NT2/D1 (cell line): ENCODE measurements around the gene PPP1R37.

Experiments used
- DNase-seq: peaks from one replicate; pipeline ENCODE4 v3.0.0-alpha.2; 2011; ENCODE audit warnings: low read depth, low spot score
- H3K27me3 ChIP-seq: 2 replicates; pipeline ENCODE4 v1.6.0; 2011; ENCODE audit warnings: mild to moderate bottlenecking; ENCODE audit not compliant: insufficient read length, insufficient read depth
- H3K36me3 ChIP-seq: 2 replicates; pipeline ENCODE4 v1.6.1; 2011; ENCODE audit warnings: mild to moderate bottlenecking, low read length, mixed read lengths; ENCODE audit not compliant: insufficient read depth, insufficient read length
- H3K4me1 ChIP-seq: 2 replicates; pipeline ENCODE4 v1.5.1; 2011; ENCODE audit not compliant: insufficient read depth, insufficient read length
- H3K4me3 ChIP-seq: 2 replicates; pipeline ENCODE4 v1.5.1; 2011; ENCODE audit warnings: low read depth; ENCODE audit not compliant: insufficient read length
- H3K9ac ChIP-seq: 2 replicates; pipeline ENCODE4 v1.6.0; 2011; ENCODE audit warnings: low read depth; ENCODE audit not compliant: insufficient read length
- H3K9me3 ChIP-seq: 2 replicates; pipeline ENCODE4 v1.5.1; 2011; ENCODE audit warnings: mild to moderate bottlenecking, low read length; ENCODE audit not compliant: insufficient read depth
- SUZ12 ChIP-seq: IDR thresholded peaks from 2 replicates; pipeline ENCODE4 v1.6.1; 2011; ENCODE audit not compliant: insufficient read length, insufficient read depth; ENCODE audit errors: extremely low read depth
- YY1 ChIP-seq: IDR thresholded peaks from 2 replicates; pipeline ENCODE4 v1.6.1; 2011; ENCODE audit not compliant: insufficient read length, insufficient read depth
- ZNF274 ChIP-seq: IDR thresholded peaks from 2 replicates; pipeline ENCODE4 v1.6.1; 2011; ENCODE audit warnings: mild to moderate bottlenecking, low read depth, low read length

The PPP1R37 gene

GRCh38 chr19:45136507-45137178 is 43.7 kb downstream of the PPP1R37 start:
- Histone ChIP-seq H3K4me1 (peaks cover 7% of the 10 kb centered on the region), H3K9me3 (no peaks in the 10 kb centered on the region), H3K36me3 (peaks cover 30% of the 10 kb centered on the region), H3K9ac (no peak overlapping the region), H3K4me3 (no peak overlapping the region), H3K27me3 (no peaks in the 10 kb centered on the region)
- DNase-seq: no peak
- no peak for TF ChIP-seq YY1
- no peak for TF ChIP-seq SUZ12
- no peak for TF ChIP-seq ZNF274

GRCh38 chr19:45137179-45137761 is 44.3 kb downstream of the PPP1R37 start:
- no peak for DNase-seq
- Histone ChIP-seq H3K4me1 (peaks cover 7% of the 10 kb centered on the region), H3K9me3 (no peaks in the 10 kb centered on the region), H3K4me3 (no peak overlapping the region), H3K9ac (no peak overlapping the region), H3K36me3 (peaks cover 31% of the 10 kb centered on the region), H3K27me3 (no peaks in the 10 kb centered on the region)
- no peak for TF ChIP-seq SUZ12
- no peak for TF ChIP-seq ZNF274
- no peak for TF ChIP-seq YY1

DNA sequence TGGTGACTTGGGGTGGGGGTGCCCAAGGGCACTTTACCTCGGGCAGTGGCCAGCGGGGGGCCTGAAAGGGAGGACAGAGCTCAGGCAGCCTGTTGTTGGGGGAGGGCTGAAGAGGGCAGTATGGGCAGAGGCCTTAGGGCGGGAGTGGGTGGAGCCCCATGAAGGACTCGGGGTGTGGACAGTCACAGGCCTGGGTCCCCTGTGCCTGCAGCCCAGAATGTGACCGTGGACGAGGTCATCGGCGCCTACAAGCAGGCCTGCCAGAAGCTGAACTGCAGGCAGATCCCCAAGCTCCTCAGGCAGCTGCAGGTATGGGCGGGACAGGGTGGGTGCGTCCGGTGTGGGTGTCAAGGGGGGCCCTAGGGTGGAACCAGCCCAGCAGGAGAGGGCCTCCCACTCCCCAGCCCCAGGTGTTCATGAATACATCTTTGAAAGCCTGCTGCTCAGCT is 45.3 kb downstream of the PPP1R37 start:
- Histone ChIP-seq H3K9ac (no peak overlapping the region), H3K27me3 (no peaks in the 10 kb centered on the region), H3K4me1 (peaks cover 12% of the 10 kb centered on the region), H3K4me3 (no peak overlapping the region), H3K36me3 (peaks cover 40% of the 10 kb centered on the region), H3K9me3 (no peaks in the 10 kb centered on the region)
- TF ChIP-seq SUZ12 (no peak), ZNF274 (no peak), YY1 (no peak)
- no peak for DNase-seq

DNA sequence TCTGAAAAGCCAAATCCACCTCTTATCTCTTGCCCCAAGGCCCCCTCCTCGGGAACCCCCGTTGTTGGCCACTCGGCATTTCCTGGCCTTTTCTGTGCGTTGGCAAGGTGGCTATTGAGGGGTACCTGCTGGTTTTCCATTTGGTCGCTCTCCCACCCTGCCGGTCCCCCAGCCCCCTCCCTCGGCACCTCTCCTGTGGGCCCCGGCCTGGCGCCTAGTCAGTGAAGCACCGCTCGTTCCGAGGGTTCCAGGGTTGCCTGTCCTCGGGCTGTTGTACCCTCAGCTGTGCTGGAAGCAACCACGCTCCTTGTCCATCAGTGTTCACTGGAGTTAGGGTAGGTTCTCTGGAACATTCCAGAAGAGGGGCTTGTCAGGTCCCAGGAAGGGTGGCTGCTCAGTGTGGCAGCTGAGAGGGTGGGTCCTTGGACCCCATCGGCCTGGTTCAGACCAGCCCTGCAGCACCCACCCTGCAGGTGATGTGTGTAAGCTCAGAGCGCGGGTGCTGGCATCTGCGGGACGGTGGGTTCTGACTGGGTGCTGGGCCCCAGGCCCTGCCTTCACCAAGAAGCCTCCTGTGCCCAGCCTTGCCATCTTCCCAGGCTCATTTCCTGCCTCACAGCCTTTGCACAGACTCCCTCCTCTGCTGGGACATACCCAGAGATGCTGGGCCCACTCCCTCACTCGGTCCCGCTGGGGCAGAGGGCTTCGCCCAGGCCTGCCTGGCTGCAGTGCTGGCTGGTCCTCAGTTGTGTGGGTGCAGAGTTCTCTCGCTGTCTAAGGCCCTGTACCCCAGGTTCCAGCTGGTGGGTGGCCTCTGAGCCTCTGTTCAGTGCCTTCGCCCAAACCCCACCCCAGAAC is 46.5 kb downstream of the PPP1R37 start:
- H3K36me3 ChIP-seq: peaks cover 41% of the 10 kb centered on the region
- TF ChIP-seq YY1 (no peak), SUZ12 (no peak), ZNF274 (no peak)
- no peaks in the 10 kb centered on the region for H3K27me3 ChIP-seq
- no peak overlapping the region for H3K4me3 ChIP-seq
- no peaks in the 10 kb centered on the region for H3K9me3 ChIP-seq
- H3K9ac ChIP-seq: no peak overlapping the region
- H3K4me1 ChIP-seq: peaks cover 15% of the 10 kb centered on the region
- no peak for DNase-seq

DNA sequence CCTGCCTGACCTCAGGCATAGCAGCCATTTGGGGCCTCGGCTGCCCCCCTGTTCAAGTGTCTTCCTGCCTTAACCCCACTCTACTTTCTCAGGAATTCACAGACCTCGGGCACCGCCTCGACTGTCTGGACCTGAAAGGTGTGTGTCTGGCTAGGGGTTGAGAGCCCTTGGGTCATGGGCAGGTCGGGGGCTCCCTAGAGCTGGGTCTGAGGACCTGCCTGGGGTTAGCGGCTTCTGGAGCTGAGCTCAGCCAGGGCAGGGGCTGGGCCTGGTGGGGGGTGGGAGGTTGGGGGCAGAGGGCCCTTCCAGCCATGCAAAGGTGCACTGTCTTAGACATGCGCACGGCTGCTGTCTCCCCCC is 47.1 kb downstream of the PPP1R37 start:
- H3K36me3 ChIP-seq: peaks cover 48% of the 10 kb centered on the region
- no peak overlapping the region for H3K4me3 ChIP-seq
- TF ChIP-seq SUZ12 (no peak), ZNF274 (no peak), YY1 (no peak)
- H3K9ac ChIP-seq: no peak overlapping the region
- no peaks in the 10 kb centered on the region for H3K9me3 ChIP-seq
- H3K4me1 ChIP-seq: peaks cover 15% of the 10 kb centered on the region
- no peak for DNase-seq
- H3K27me3 ChIP-seq: no peaks in the 10 kb centered on the region

DNA sequence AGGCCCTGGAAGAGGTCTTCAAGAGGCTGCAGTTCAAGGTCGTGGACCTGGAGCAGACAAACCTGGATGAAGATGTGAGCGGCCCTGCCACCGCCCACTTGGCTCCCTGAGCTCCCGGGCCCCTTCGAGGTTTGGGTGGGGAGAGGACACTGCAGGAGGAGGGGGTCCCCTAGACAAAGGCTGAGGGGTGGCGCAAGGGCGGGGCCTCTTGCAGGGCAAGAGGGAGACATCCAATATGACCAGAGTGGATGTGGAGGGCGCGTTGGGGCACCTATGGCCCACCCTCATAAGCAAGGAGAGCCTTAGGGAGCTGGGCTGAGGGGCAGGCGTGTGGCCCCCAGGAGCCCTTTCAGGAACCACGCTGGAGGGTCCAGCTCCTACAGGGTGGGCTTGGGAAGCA is 47.6 kb downstream of the PPP1R37 start:
- Histone ChIP-seq H3K4me3 (no peak overlapping the region), H3K9ac (no peak overlapping the region), H3K4me1 (peaks cover 15% of the 10 kb centered on the region), H3K9me3 (no peaks in the 10 kb centered on the region), H3K27me3 (no peaks in the 10 kb centered on the region), H3K36me3 (peaks cover 52% of the 10 kb centered on the region)
- TF ChIP-seq YY1: no peak
- no peak for TF ChIP-seq ZNF274
- TF ChIP-seq SUZ12: no peak
- DNase-seq: no peak

DNA sequence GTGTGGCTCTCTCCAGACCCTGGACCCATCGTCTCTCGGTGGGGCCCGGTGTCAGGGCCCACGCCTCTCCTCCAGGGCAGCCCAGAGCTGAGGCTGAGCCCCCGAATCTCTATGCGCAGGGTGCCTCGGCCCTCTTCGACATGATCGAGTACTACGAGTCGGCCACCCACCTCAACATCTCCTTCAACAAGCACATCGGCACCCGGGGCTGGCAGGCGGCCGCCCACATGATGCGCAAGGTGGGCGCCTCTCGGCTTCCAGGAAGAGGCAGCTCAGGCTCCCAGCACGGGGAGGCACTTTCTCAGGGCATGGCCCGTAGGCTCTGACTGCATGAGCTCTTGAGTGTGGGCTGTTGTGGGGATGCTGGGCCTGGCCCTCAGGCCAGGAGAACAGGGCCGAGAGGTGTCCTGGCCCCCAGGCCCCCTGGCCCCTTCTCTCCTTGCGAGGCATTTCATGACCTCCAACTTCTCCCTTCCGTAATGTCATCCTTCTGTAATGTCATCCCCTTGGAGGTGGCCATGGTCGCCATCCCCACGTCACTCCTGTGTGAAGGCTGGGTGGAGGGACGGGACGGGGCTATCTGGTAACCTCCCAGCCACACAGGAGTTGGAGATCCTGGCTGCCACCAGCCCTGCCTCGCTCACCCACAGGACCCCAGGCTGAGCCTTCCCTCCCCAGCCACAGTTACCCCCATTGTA is 48.4 kb downstream of the PPP1R37 start:
- no peaks in the 10 kb centered on the region for H3K27me3 ChIP-seq
- H3K4me3 ChIP-seq: no peak overlapping the region
- no peak overlapping the region for H3K9ac ChIP-seq
- peaks cover 15% of the 10 kb centered on the region for H3K4me1 ChIP-seq
- H3K36me3 ChIP-seq: peaks cover 57% of the 10 kb centered on the region
- DNase-seq: no peak
- no peaks in the 10 kb centered on the region for H3K9me3 ChIP-seq
- no peak for TF ChIP-seq ZNF274
- TF ChIP-seq SUZ12: no peak
- TF ChIP-seq YY1: no peak
